Upper lobe of left lung (tissue), 6 donors: ENCODE data around the gene YAP1. TPM values are rescaled to one million over a fixed set of nuclear protein-coding genes. Genes with fewer than 3 reads are reported as not detected.

Source experiments
- ATAC-seq, 2 donors: fragments of 200-7000 bp; cut with Tn5 transposase; one replicate each; pipeline ENCODE4 v1.9.1; 2022; ENCODE audit warnings: mild to moderate bottlenecking in 2 of 2, moderate library complexity in 2 of 2; ENCODE audit not compliant: low FRiP score in 2 of 2
- DNase-seq, 2 donors: peaks; one replicate each; pipeline ENCODE4 v3.0.0-alpha.2; 2019 to 2020
- H3K27ac ChIP-seq, 4 donors: fragments of 200-600 bp; sonication (generic); one replicate each; pipeline ENCODE4 v1.5.1; 2016 to 2019
- H3K27me3 ChIP-seq, 4 donors: fragments of 200-600 bp; sonication (generic); one replicate each; pipeline ENCODE4 v1.5.1; 2017 to 2019
- H3K36me3 ChIP-seq, 4 donors: fragments of 200-600 bp; sonication (generic); one replicate each; pipeline ENCODE4 v1.5.1; 2016 to 2019
- H3K4me1 ChIP-seq, 4 donors: fragments of 200-600 bp; sonication (generic); one replicate each; pipeline ENCODE4 v1.5.1; 2018 to 2019
- H3K4me3 ChIP-seq, 4 donors: fragments of 200-600 bp; sonication (generic); one replicate each; pipeline ENCODE4 v1.5.1; 2017 to 2019; ENCODE audit warnings: mild to moderate bottlenecking in 2 of 4, moderate library complexity in 1 of 4
- H3K9me3 ChIP-seq, 4 donors: fragments of 200-600 bp; sonication (generic); one replicate each; pipeline ENCODE4 v1.5.1; 2018 to 2019
- EP300 ChIP-seq, 4 donors: sonication (generic); formaldehyde crosslinking; IDR thresholded peaks; one replicate each; pipeline ENCODE4 v1.5.1; 2017; ENCODE audit warnings: antibody characterized with exemption in 4 of 4, control low read depth in 2 of 4
- POLR2A ChIP-seq, 4 donors: fragments of 450-650 bp; IDR thresholded peaks; one replicate each; pipeline ENCODE4 v1.5.1; 2016 to 2017; ENCODE audit warnings: antibody characterized with exemption in 4 of 4, mild to moderate bottlenecking in 2 of 4
- POLR2AphosphoS5 ChIP-seq, 2 donors: sonication (generic); formaldehyde crosslinking; IDR thresholded peaks; one replicate each; pipeline ENCODE4 v1.5.1; 2017; ENCODE audit warnings: antibody characterized with exemption in 2 of 2
- WGBS, 2 donors: methylation state at CpG; one replicate each; pipeline ENCODE4 v1.1.5; 2017 to 2018; 5-methylcytosine and 5-hydroxymethylcytosine counted together
- total RNA-seq, 6 donors: library from RNA; depleted of rRNA in 4 of 6; stranded (reverse); fragments of >200 nt in 4 of 6; gene quantifications; one replicate each; pipeline versions ENCODE4 v1.1.0 to v1.2.1, GENCODE V29; 2016 to 2021
- TF ChIP-seq, protein P1 (sequence below), 6 experiments: fragments of 450-650 bp in 4 of 6; fragments of 200-600 bp in 2 of 6; sonication (generic) in 2 of 6; IDR thresholded peaks; one replicate each; pipeline ENCODE4 v1.5.1; 2016 to 2019; ENCODE audit warnings: antibody characterized with exemption in 6 of 6
- donor health status: DM: no; HTN: no; CAD: no; lungs with moderate emphysema.
- donor health status: DM: no; HTN: yes; CAD: no; lungs with severe emphysema.

The YAP1 gene
- 100 to 1,000 TPM in 5 of 6 donors, 10 to 100 TPM in 1; 99.2 to 262 (median 190) TPM for total RNA-seq

DNA sequence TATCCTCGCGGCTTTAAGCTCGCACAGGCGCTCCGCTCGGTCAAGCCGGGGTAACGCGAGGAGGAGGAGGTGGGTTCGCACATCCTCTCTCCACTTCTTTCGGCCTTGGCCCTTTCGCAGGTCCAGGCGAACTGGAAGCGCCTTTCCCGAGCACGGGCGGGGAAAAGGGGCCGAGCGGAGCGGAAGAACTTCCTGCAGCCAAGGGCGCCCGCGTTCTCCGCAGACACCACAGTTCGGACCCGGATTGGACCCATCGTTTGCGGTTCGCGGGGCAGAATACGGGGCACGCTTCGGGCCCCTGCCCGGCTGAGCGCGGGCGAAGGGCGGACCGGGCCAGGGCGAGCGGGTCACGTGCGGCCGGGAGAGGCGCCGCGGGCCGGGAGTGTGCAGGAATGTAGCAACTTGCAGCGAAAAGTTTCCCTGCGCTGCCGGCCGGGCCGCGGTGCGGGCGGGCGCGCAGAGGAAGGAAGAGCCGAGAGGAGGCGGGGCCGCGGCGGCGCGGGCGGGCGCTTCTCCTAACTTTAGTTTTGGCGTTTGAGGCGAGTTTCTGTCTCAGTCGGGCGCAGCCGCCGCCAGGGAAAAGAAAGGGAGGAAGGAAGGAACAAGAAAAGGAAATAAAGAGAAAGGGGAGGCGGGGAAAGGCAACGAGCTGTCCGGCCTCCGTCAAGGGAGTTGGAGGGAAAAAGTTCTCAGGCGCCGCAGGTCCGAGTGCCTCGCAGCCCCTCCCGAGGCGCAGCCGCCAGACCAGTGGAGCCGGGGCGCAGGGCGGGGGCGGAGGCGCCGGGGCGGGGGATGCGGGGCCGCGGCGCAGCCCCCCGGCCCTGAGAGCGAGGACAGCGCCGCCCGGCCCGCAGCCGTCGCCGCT lies at the start of gene YAP1:
Gene YAP1, plus strand, starts transcription at position 552 of the 865 bp plus-strand sequence. CDS start 402 bp downstream, outside the sequence.
- Histone ChIP-seq H3K9me3 (no peaks in the 10 kb centered on the region), H3K36me3 (no peaks in the 10 kb centered on the region), H3K4me1 (peaks cover 0 to 23% (median 10%) of the 10 kb centered on the region in 4 donors), H3K4me3 (peak within 1 kb of the TSS; percentile 58 to 83 (median 80)), H3K27me3 (peaks cover 0 to 6% (median 0%) of the 10 kb centered on the region in 4 donors), H3K27ac (peak within 1 kb of the TSS; percentile 97 to 99 (median 98))
- 0 to 1% methylated on average over 67 to 80 of the region's 104 CpGs for WGBS, 2 donors
- peak; percentile 92 to 94 for ATAC-seq
- peak; percentile 85 to 98 for DNase-seq
- TF ChIP-seq POLR2AphosphoS5 (IDR thresholded peaks at IDR 0.05) (peak; percentile 51 to 75), POLR2A (IDR thresholded peaks at IDR 0.05) (peak in 3 of 4 donors; percentile 51 to 69 (median 56)), EP300 (IDR thresholded peaks at IDR 0.05) (no peak)
- TF ChIP-seq, protein P1, sequence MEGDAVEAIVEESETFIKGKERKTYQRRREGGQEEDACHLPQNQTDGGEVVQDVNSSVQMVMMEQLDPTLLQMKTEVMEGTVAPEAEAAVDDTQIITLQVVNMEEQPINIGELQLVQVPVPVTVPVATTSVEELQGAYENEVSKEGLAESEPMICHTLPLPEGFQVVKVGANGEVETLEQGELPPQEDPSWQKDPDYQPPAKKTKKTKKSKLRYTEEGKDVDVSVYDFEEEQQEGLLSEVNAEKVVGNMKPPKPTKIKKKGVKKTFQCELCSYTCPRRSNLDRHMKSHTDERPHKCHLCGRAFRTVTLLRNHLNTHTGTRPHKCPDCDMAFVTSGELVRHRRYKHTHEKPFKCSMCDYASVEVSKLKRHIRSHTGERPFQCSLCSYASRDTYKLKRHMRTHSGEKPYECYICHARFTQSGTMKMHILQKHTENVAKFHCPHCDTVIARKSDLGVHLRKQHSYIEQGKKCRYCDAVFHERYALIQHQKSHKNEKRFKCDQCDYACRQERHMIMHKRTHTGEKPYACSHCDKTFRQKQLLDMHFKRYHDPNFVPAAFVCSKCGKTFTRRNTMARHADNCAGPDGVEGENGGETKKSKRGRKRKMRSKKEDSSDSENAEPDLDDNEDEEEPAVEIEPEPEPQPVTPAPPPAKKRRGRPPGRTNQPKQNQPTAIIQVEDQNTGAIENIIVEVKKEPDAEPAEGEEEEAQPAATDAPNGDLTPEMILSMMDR (IDR thresholded peaks at IDR 0.05): peak in 2 of 6 experiments; percentile 5 to 31

GRCh38 chr11:102061276-102061675 lies 49.0 kb upstream of the YAP1 start:
- Histone ChIP-seq H3K27me3 (no peaks in the 10 kb centered on the region), H3K36me3 (no peaks in the 10 kb centered on the region), H3K4me1 (no peaks in the 10 kb centered on the region), H3K4me3 (no peak overlapping the region), H3K9me3 (no peaks in the 10 kb centered on the region), H3K27ac (no peak overlapping the region)
- no peak for DNase-seq
- ATAC-seq: no peak
- 34 to 42% methylated on average over 2 of the region's 2 CpGs for WGBS, 2 donors
- TF ChIP-seq POLR2AphosphoS5 (IDR thresholded peaks at IDR 0.05) (no peak), POLR2A (IDR thresholded peaks at IDR 0.05) (no peak)
- TF ChIP-seq, protein P1 (IDR thresholded peaks at IDR 0.05): peak in 3 of 6 experiments; percentile 5 to 27 (median 18)

- Histone ChIP-seq H3K4me3 (no peak overlapping the region), H3K36me3 (no peaks in the 10 kb centered on the region), H3K9me3 (no peaks in the 10 kb centered on the region), H3K27ac (no peak overlapping the region), H3K4me1 (no peaks in the 10 kb centered on the region), H3K27me3 (no peaks in the 10 kb centered on the region)
- WGBS, 2 donors: 93 to 97% methylated on average over 2 of the region's 2 CpGs
- ATAC-seq (no peak), DNase-seq (no peak)
- no peak for TF ChIP-seq EP300 (IDR thresholded peaks at IDR 0.05)
- TF ChIP-seq, protein P1 (IDR thresholded peaks at IDR 0.05): no peak
- TF ChIP-seq POLR2A (IDR thresholded peaks at IDR 0.05): no peak
- no peak for TF ChIP-seq POLR2AphosphoS5 (IDR thresholded peaks at IDR 0.05)
Measured at GRCh38 chr11:102062106-102062505, 48.1 kb upstream of the YAP1 start.

DNA sequence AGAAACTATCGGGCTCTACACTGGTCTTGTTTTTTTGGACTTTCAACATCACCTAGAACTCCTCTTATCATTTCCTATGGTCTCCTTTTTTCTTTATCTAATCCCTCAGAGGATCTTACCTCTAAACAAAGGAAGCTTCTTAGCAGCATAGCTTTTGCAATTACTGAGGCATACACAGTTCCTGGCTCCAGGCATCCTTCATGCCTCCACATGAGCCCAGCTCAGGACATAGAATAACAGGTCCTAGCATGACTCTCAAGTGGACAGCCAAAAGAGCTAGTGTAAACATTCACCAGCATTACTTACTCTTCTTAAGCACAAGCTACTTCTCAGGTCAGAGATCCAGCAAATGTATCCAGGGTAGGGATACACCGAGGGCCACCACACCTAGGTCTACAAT lies 45.9 kb upstream of the YAP1 start:
- Histone ChIP-seq H3K4me3 (no peak overlapping the region), H3K9me3 (no peaks in the 10 kb centered on the region), H3K36me3 (no peaks in the 10 kb centered on the region), H3K27ac (no peak overlapping the region), H3K4me1 (no peaks in the 10 kb centered on the region), H3K27me3 (no peaks in the 10 kb centered on the region)
- TF ChIP-seq POLR2A (IDR thresholded peaks at IDR 0.05) (no peak), POLR2AphosphoS5 (IDR thresholded peaks at IDR 0.05) (no peak), EP300 (IDR thresholded peaks at IDR 0.05) (no peak)
- TF ChIP-seq, protein P1 (IDR thresholded peaks at IDR 0.05): no peak
- DNase-seq (no peak), ATAC-seq (no peak)
- WGBS, 2 donors: 71 to 87% methylated on average over 2 of the region's 2 CpGs
